Gastrocnemius medialis (tissue), 4 donors: Measurements from ENCODE around the gene STXBP4. TPM values are rescaled to one million over a fixed set of nuclear protein-coding genes. Genes with fewer than 3 reads are reported as not detected.

Source experiments
- ATAC-seq, 2 donors: fragments of 150-250 bp; one replicate each; pipeline ENCODE4 v1.9.1; 2016
- DNase-seq, 2 donors: peaks; one replicate each; pipeline ENCODE4 v3.0.0-alpha.2; 2019
- H3K27ac ChIP-seq, 4 donors: fragments of 200-600 bp; sonication (generic); 1 replicate in 1 of 4; 2 replicates in 3 of 4; pipeline ENCODE4 v1.5.1; 2016 to 2018; ENCODE audit warnings: mild to moderate bottlenecking in 2 of 4, moderate library complexity in 1 of 4
- H3K27me3 ChIP-seq, 3 donors: fragments of 200-600 bp; sonication (generic) in 2 of 3; 1 replicate in 1 of 3; 2 replicates in 2 of 3; pipeline versions ENCODE4 v1.5.1 to v1.6.0; 2016 to 2019; ENCODE audit warnings: mild to moderate bottlenecking in 1 of 3, moderate library complexity in 1 of 3
- H3K36me3 ChIP-seq, 2 donors: fragments of 200-600 bp; sonication (generic) in 1 of 2; one replicate each; pipeline ENCODE4 v1.5.1; 2017 to 2018
- H3K4me1 ChIP-seq, 2 donors: fragments of 200-600 bp; sonication (generic) in 1 of 2; one replicate each; pipeline ENCODE4 v1.5.1; 2016 to 2017; ENCODE audit warnings: mild to moderate bottlenecking in 2 of 2
- H3K4me3 ChIP-seq, 4 donors: fragments of 200-600 bp; sonication (generic) in 3 of 4; 1 replicate in 1 of 4; 2 replicates in 3 of 4; pipeline ENCODE4 v1.5.1; 2016 to 2019; ENCODE audit warnings: mild to moderate bottlenecking in 2 of 4
- H3K9me3 ChIP-seq, 3 donors: fragments of 200-600 bp; sonication (generic) in 2 of 3; 1 replicate in 1 of 3; 2 replicates in 2 of 3; pipeline ENCODE4 v1.5.1; 2016 to 2019
- CTCF ChIP-seq, 5 experiments: fragments of 450-650 bp in 3 of 5; fragments of 200-600 bp in 2 of 5; sonication (generic) in 2 of 5; IDR thresholded peaks in 4 of 5; conservative IDR thresholded peaks in 1 of 5; 1 replicate in 4 of 5; 2 replicates in 1 of 5; pipeline ENCODE4 v1.5.1; 2016 to 2019; ENCODE audit warnings: antibody characterized with exemption in 5 of 5, mild to moderate bottlenecking in 3 of 5, moderate library complexity in 3 of 5
- POLR2A ChIP-seq, 2 donors: fragments of 450-650 bp; IDR thresholded peaks; one replicate each; pipeline ENCODE4 v1.6.1; 2017; ENCODE audit warnings: antibody characterized with exemption in 2 of 2, mild to moderate bottlenecking in 2 of 2, moderate library complexity in 2 of 2
- in situ Hi-C, 4 donors: fragments of 200-750 bp; cut with MboI; loops; one replicate each; pipeline versions ENCODE4 v1.15.0 to v1.8.0; 2017; ENCODE audit warnings: low sequenced_read_pairs in 4 of 4
- intact Hi-C: fragments of 100-400 bp; cut with DNase I; formaldehyde crosslinking; loops from one replicate; pipeline ENCODE4 v1.15.1; 2023; ENCODE audit warnings: low total_unique reads
- total RNA-seq, 4 donors: library from RNA; depleted of rRNA; stranded (reverse); fragments of >200 nt; gene quantifications; one replicate each; pipeline versions ENCODE4 v1.1.0 to v1.2.3, GENCODE V29; 2016

The STXBP4 gene
- total RNA-seq, 4 donors from 2014 or later, result 1.4 to 20.7 (median 9.6) TPM

- Histone ChIP-seq H3K36me3 (no peaks in the 10 kb centered on the region), H3K9me3 (no peaks in the 10 kb centered on the region), H3K27me3 (no peaks in the 10 kb centered on the region), H3K4me1 (no peaks in the 10 kb centered on the region), H3K27ac (no peak overlapping the region), H3K4me3 (no peak overlapping the region)
- ATAC-seq, result no peak
- no peak for DNase-seq
- intact Hi-C loops, result no loop called here
- TF ChIP-seq CTCF (IDR thresholded peaks at IDR 0.05 in 4 of 5, conservative IDR thresholded peaks at IDR 0.05 in 1 of 5), result no peak
- no peak for TF ChIP-seq POLR2A (IDR thresholded peaks at IDR 0.05)
- in situ Hi-C loops, result no loop called here
Observed at GRCh38 chr17:55168958-55169687, 200.6 kb downstream of the STXBP4 start.

- no peak for ATAC-seq
- TF ChIP-seq CTCF (IDR thresholded peaks at IDR 0.05 in 4 of 5, conservative IDR thresholded peaks at IDR 0.05 in 1 of 5) (no peak), POLR2A (IDR thresholded peaks at IDR 0.05) (no peak)
- in situ Hi-C loops, result no loop called here
- intact Hi-C loops, result no loop called here
- H3K27ac ChIP-seq, result no peak overlapping the region
- DNase-seq, result no peak
- no peaks in the 10 kb centered on the region for H3K4me1 ChIP-seq
- no peaks in the 10 kb centered on the region for H3K27me3 ChIP-seq
- no peaks in the 10 kb centered on the region for H3K9me3 ChIP-seq
- H3K4me3 ChIP-seq, result no peak overlapping the region
- H3K36me3 ChIP-seq, result no peaks in the 10 kb centered on the region
Observed at GRCh38 chr17:55171634-55172328, 203.2 kb downstream of the STXBP4 start.

- DNase-seq, result no peak
- Histone ChIP-seq H3K9me3 (no peaks in the 10 kb centered on the region), H3K36me3 (no peaks in the 10 kb centered on the region), H3K27ac (no peak overlapping the region), H3K4me3 (no peak overlapping the region), H3K4me1 (no peaks in the 10 kb centered on the region), H3K27me3 (no peaks in the 10 kb centered on the region)
- intact Hi-C loops, result no loop called here
- in situ Hi-C loops, result no loop called here
- TF ChIP-seq CTCF (IDR thresholded peaks at IDR 0.05 in 4 of 5, conservative IDR thresholded peaks at IDR 0.05 in 1 of 5) (no peak), POLR2A (IDR thresholded peaks at IDR 0.05) (no peak)
- no peak for ATAC-seq
Observed at GRCh38 chr17:55172612-55173011, 204.0 kb downstream of the STXBP4 start.

GRCh38 chr17:55174133-55174532 is 205.6 kb downstream of the STXBP4 start:
- H3K36me3 ChIP-seq, result no peaks in the 10 kb centered on the region
- no peak overlapping the region for H3K27ac ChIP-seq
- in situ Hi-C loops, result no loop called here
- no peak for ATAC-seq
- TF ChIP-seq CTCF (IDR thresholded peaks at IDR 0.05 in 4 of 5, conservative IDR thresholded peaks at IDR 0.05 in 1 of 5), result no peak
- no peak for TF ChIP-seq POLR2A (IDR thresholded peaks at IDR 0.05)
- no peaks in the 10 kb centered on the region for H3K9me3 ChIP-seq
- intact Hi-C loops, result no loop called here
- H3K4me3 ChIP-seq, result no peak overlapping the region
- no peaks in the 10 kb centered on the region for H3K27me3 ChIP-seq
- DNase-seq, result no peak
- no peaks in the 10 kb centered on the region for H3K4me1 ChIP-seq
